Epithelial cell of esophagus (primary cell): Measurements from ENCODE around the gene KLHDC2.
A peak's percentile ranks its signal among the peaks of the same experiment; 100 is the strongest.

ENCODE experiments used
- DNase-seq: peaks from one replicate; pipeline ENCODE4 v3.0.0; 2010; ENCODE audit warnings: low read depth
- H3K4me3 ChIP-seq: 2 replicates; pipeline ENCODE4 v1.5.1; 2011; ENCODE audit warnings: mild to moderate bottlenecking, low read length, control low read depth
- CTCF ChIP-seq: IDR thresholded peaks from 2 replicates; pipeline ENCODE4 v1.5.1; 2011; ENCODE audit warnings: low read depth, mild to moderate bottlenecking, low read length, control low read depth, inconsistent platforms; ENCODE audit not compliant: insufficient read depth; ENCODE audit errors: missing control alignments

KLHDC2 gene

DNA sequence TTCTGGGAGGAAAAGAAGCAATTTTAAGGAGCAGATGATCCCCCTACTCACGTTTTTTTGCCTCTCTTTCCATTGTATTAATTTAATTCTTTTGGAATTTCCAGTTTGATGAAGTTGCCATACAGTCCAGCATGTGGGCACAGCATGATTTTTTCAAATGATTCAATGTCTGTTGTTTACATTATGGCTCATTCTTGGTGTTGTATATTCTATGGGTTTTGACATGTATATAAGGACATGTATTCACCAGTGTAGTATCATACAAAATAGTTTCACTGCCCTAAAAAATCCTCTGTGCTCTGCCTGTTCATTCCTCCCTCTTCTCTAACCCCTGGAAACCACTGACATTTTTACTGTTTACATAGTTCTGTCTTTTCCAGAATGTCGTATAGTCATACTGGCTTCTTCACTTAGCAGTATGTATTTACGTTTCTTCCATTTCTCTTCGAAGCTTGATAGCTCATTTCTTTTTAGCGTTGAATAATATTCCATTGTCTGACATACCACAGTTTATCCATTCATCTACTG lies 13.3 kb upstream of the KLHDC2 start:
- DNase-seq, result peak; percentile 78
- H3K4me3 ChIP-seq, result no peak overlapping the region
- TF ChIP-seq CTCF, result no peak

- DNase-seq, result no peak
- no peak for TF ChIP-seq CTCF
- no peak overlapping the region for H3K4me3 ChIP-seq
Observed at GRCh38 chr14:49755378-49755777, 12.6 kb upstream of the KLHDC2 start.

- DNase-seq, result no peak
- TF ChIP-seq CTCF, result no peak
- no peak overlapping the region for H3K4me3 ChIP-seq
Observed at GRCh38 chr14:49761839-49762551, 6.0 kb upstream of the KLHDC2 start.

- H3K4me3 ChIP-seq, result peak overlapping the region; percentile 57
- TF ChIP-seq CTCF, result no peak
- peak; percentile 11 for DNase-seq
Observed at GRCh38 chr14:49766839-49767238, 1.1 kb upstream of the KLHDC2 start.

DNA sequence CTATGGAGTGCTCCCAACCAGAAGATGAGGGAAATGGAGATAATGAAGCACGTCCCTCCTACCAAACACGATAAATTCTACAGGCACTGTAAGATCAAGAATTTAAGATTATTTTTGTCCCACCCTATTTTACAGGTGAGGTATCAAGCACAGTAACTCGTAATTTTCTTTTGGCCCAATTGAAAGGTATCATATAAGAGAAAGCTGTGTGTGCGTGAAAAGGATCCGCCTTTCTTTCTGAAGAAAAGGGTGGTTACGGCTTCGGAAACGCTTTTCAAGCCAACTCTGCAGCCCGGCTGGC lies 733 bp upstream of the KLHDC2 start:
- DNase-seq, result no peak
- no peak for TF ChIP-seq CTCF
- H3K4me3 ChIP-seq, result peak overlapping the region; percentile 57

GRCh38 chr14:49768301-49769121 lies 558 bp downstream of the KLHDC2 start:
- no peak for TF ChIP-seq CTCF
- peak; percentile 77 for DNase-seq
- H3K4me3 ChIP-seq, result peak overlapping the region; percentile 80
